Measurements from ENCODE around the gene TMPRSS12. TPM values are rescaled to one million over a fixed set of nuclear protein-coding genes. Genes with fewer than 3 reads are reported as not detected.
"Not testable (repeated sequence)": the region's sequence is repeated elsewhere in the genome, so short reads cannot be mapped to it uniquely, and the experiment has no call there.

TMPRSS12 gene
- total RNA-seq, 6 experiments from 2014 or later, result not detected

GRCh38 chr12:50828121-50828520 is 14.6 kb upstream of the TMPRSS12 start:
- DNase-seq, result no peak
- Histone ChIP-seq H3K36me3 (no peaks in the 10 kb centered on the region), H3K27me3 (no peaks in the 10 kb centered on the region), H3K4me1 (peaks cover 0 to 21% (median 2%) of the 10 kb centered on the region in 4 donors), H3K27ac (no peak overlapping the region), H3K9me3 (no peaks in the 10 kb centered on the region), H3K4me3 (no peak overlapping the region)
- 91% methylated on average over 1 of the region's 1 CpG for WGBS (ENCODE audit: insufficient coverage, low coverage, low lambda C conversion rate, missing lambda C conversion rate)
- intact Hi-C loops (cut with DNase I), result loop anchor here in 1 of 2 donors (10.0 kb wide), 1 partner anchor 157 kb away; no protein-coding TSS in a partner anchor
- no peak for TF ChIP-seq CTCF (IDR thresholded peaks at IDR 0.05)
- no peak for TF ChIP-seq POLR2A (IDR thresholded peaks at IDR 0.05)
- no peak for ATAC-seq

GRCh38 chr12:50828886-50829285 is 13.8 kb upstream of the TMPRSS12 start:
- intact Hi-C loops (cut with DNase I), result loop anchor here in 1 of 2 donors (10.0 kb wide), 1 partner anchor 156 kb away; no protein-coding TSS in a partner anchor
- TF ChIP-seq CTCF (IDR thresholded peaks at IDR 0.05) (no peak), POLR2A (IDR thresholded peaks at IDR 0.05) (no peak)
- WGBS (ENCODE audit: insufficient coverage, low coverage, low lambda C conversion rate, missing lambda C conversion rate), result 100% methylated on average over 1 of the region's 2 CpGs
- no peak overlapping the region for H3K4me3 ChIP-seq
- no peaks in the 10 kb centered on the region for H3K27me3 ChIP-seq
- H3K27ac ChIP-seq, result no peak overlapping the region
- H3K36me3 ChIP-seq, result no peaks in the 10 kb centered on the region
- peaks cover 0 to 19% (median 2%) of the 10 kb centered on the region in 4 donors for H3K4me1 ChIP-seq
- no peaks in the 10 kb centered on the region for H3K9me3 ChIP-seq
- DNase-seq, result no peak
- ATAC-seq, result no peak

- H3K27ac ChIP-seq; ATAC-seq; H3K36me3 ChIP-seq; intact Hi-C loops (cut with DNase I); H3K4me3 ChIP-seq; H3K4me1 ChIP-seq; H3K27me3 ChIP-seq; H3K9me3 ChIP-seq; DNase-seq: not testable (repeated sequence)
Measured at GRCh38 chr12:50833801-50834200, 8.9 kb upstream of the TMPRSS12 start.

GRCh38 chr12:50839042-50839441 is 3.7 kb upstream of the TMPRSS12 start:
- 75% methylated on average over 1 of the region's 2 CpGs for WGBS (ENCODE audit: insufficient coverage, low coverage, low lambda C conversion rate, missing lambda C conversion rate)
- TF ChIP-seq CTCF (IDR thresholded peaks at IDR 0.05) (no peak), POLR2A (IDR thresholded peaks at IDR 0.05) (no peak)

GRCh38 chr12:50840809-50841487 is 1.8 kb upstream of the TMPRSS12 start:
- Histone ChIP-seq H3K36me3 (no peaks in the 10 kb centered on the region), H3K9me3 (no peaks in the 10 kb centered on the region), H3K27ac (no peak overlapping the region), H3K4me3 (no peak overlapping the region), H3K27me3 (no peaks in the 10 kb centered on the region), H3K4me1 (no peaks in the 10 kb centered on the region)
- no peak for ATAC-seq
- intact Hi-C loops (cut with DNase I), result loop anchor here in 1 of 2 donors (10.0 kb wide), 1 partner anchor 74 kb away; no protein-coding TSS in a partner anchor
- DNase-seq, result no peak
- WGBS (ENCODE audit: insufficient coverage, low coverage, low lambda C conversion rate, missing lambda C conversion rate), result 89% methylated on average over 7 of the region's 7 CpGs
- TF ChIP-seq CTCF (IDR thresholded peaks at IDR 0.05), result no peak
- TF ChIP-seq POLR2A (IDR thresholded peaks at IDR 0.05), result no peak

More at GRCh38 chr12:50839042-50839441, 3.7 kb upstream of the TMPRSS12 start:
- intact Hi-C loops (cut with DNase I), result no loop called here
- no peaks in the 10 kb centered on the region for H3K9me3 ChIP-seq
- no peak overlapping the region for H3K4me3 ChIP-seq
- H3K27ac ChIP-seq, result no peak overlapping the region
- peaks cover 0 to 9% (median 0%) of the 10 kb centered on the region in 4 donors for H3K4me1 ChIP-seq
- H3K27me3 ChIP-seq, result no peaks in the 10 kb centered on the region
- H3K36me3 ChIP-seq, result no peaks in the 10 kb centered on the region
- DNase-seq (no peak), ATAC-seq (no peak)
